A673 (cell line): Measurements from ENCODE around the gene GAS2.

Experiments
- CTCF ChIP-seq: fragments of 300-800, 200-600 bp; sonication (generic); conservative IDR thresholded peaks from 2 replicates; pipeline ENCODE4 v1.5.1; 2017; ENCODE audit warnings: low read depth, mild to moderate bottlenecking, antibody characterized with exemption, low read length, moderate library complexity, mixed read lengths
- EZH2 ChIP-seq: fragments of 200-600 bp; sonication (generic); IDR thresholded peaks from 2 replicates; pipeline ENCODE4 v1.6.1; 2017; ENCODE audit warnings: borderline replicate concordance, low read depth, mild to moderate bottlenecking, mixed read lengths, antibody characterized with exemption, low read length; ENCODE audit not compliant: poor library complexity, severe bottlenecking

DNA sequence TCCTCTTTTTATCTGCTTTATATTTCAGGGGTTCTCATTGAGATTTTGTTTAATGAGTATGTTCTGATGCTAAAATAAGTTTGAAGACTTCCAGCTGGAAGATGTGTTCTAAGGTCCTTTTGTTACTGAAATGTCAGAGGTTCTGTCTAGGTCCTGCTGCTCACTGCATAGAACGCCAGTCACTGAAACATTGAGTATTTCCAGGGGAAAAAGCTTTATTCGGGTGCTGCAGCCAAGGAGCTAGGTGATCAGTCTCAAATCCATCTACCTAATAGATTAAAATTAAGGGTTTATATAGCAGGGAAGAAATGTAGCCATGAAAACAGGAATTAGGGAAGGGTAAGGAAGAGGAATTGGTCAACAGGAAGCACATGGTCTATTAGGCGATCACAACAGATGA, 143.5 kb downstream of the GAS2 start:
- TF ChIP-seq CTCF (no peak), EZH2 (no peak)
